ENCODE measurements around the gene CLDN5. TPM values are rescaled to one million over a fixed set of nuclear protein-coding genes. Genes with fewer than 3 reads are reported as not detected.
A peak's percentile ranks its signal among the peaks of the same experiment; 100 is the strongest.

CLDN5 gene
- total RNA-seq, 1 donor from 2014 or later = 228 TPM

- Histone ChIP-seq H3K9me3 (no peaks in the 10 kb centered on the region), H3K27me3 (no peaks in the 10 kb centered on the region), H3K4me3 (no peak overlapping the region), H3K27ac (no peak overlapping the region), H3K4me1 (no peaks in the 10 kb centered on the region), H3K36me3 (no peaks in the 10 kb centered on the region)
- peak in 1 of 2 donors; percentile 19 for DNase-seq (ENCODE audit: extremely low spot score in 2 of 2)
- TF ChIP-seq POLR2AphosphoS5 (IDR thresholded peaks at IDR 0.05; ENCODE audit: insufficient read depth in 1 of 2, low read depth in 1 of 2) (no peak), POLR2A (IDR thresholded peaks at IDR 0.05) (no peak), CTCF (IDR thresholded peaks at IDR 0.05) (no peak)
- intact Hi-C loops (cut with DNase I) = loop anchor here (10.0 kb wide), 1 partner anchor 101 kb away; no protein-coding TSS in a partner anchor
Observed at GRCh38 chr22:19503367-19503766, 20.8 kb downstream of the CLDN5 start.

- Histone ChIP-seq H3K36me3 (no peaks in the 10 kb centered on the region), H3K9me3 (no peaks in the 10 kb centered on the region), H3K4me1 (no peaks in the 10 kb centered on the region), H3K27ac (no peak overlapping the region), H3K4me3 (no peak overlapping the region), H3K27me3 (no peaks in the 10 kb centered on the region)
- intact Hi-C loops (cut with DNase I) = loop anchor here (10.0 kb wide), 1 partner anchor 103 kb away; no protein-coding TSS in a partner anchor
- no peak for DNase-seq (ENCODE audit: extremely low spot score in 2 of 2)
- TF ChIP-seq CTCF (IDR thresholded peaks at IDR 0.05) (no peak), POLR2AphosphoS5 (IDR thresholded peaks at IDR 0.05; ENCODE audit: insufficient read depth in 1 of 2, low read depth in 1 of 2) (no peak), POLR2A (IDR thresholded peaks at IDR 0.05) (no peak)
Observed at GRCh38 chr22:19501897-19502447, 22.2 kb downstream of the CLDN5 start.

GRCh38 chr22:19499880-19500242 is 24.3 kb downstream of the CLDN5 start:
- intact Hi-C loops (cut with DNase I) = loop anchor here (10.0 kb wide), 1 partner anchor 105 kb away; no protein-coding TSS in a partner anchor
- H3K4me3 ChIP-seq = no peak overlapping the region
- no peaks in the 10 kb centered on the region for H3K9me3 ChIP-seq

GRCh38 chr22:19499236-19499879 is 24.9 kb downstream of the CLDN5 start:
- TF ChIP-seq POLR2AphosphoS5 (IDR thresholded peaks at IDR 0.05; ENCODE audit: insufficient read depth in 1 of 2, low read depth in 1 of 2) (no peak), CTCF (IDR thresholded peaks at IDR 0.05) (no peak), POLR2A (IDR thresholded peaks at IDR 0.05) (no peak)
- no peaks in the 10 kb centered on the region for H3K4me1 ChIP-seq
- no peaks in the 10 kb centered on the region for H3K36me3 ChIP-seq
- no peak overlapping the region for H3K27ac ChIP-seq
- intact Hi-C loops (cut with DNase I) = no loop called here
- H3K9me3 ChIP-seq = no peaks in the 10 kb centered on the region
- H3K4me3 ChIP-seq = no peak overlapping the region
- DNase-seq (ENCODE audit: extremely low spot score in 2 of 2) = peak in 1 of 2 donors; percentile 80
- H3K27me3 ChIP-seq = no peaks in the 10 kb centered on the region

More at GRCh38 chr22:19499880-19500242, 24.3 kb downstream of the CLDN5 start:
- DNase-seq (ENCODE audit: extremely low spot score in 2 of 2) = no peak
- no peaks in the 10 kb centered on the region for H3K36me3 ChIP-seq
- no peak overlapping the region for H3K27ac ChIP-seq
- no peaks in the 10 kb centered on the region for H3K27me3 ChIP-seq
- TF ChIP-seq CTCF (IDR thresholded peaks at IDR 0.05) = no peak
- no peak for TF ChIP-seq POLR2A (IDR thresholded peaks at IDR 0.05)
- no peaks in the 10 kb centered on the region for H3K4me1 ChIP-seq

GRCh38 chr22:19498866-19499190 is 25.4 kb downstream of the CLDN5 start:
- Histone ChIP-seq H3K36me3 (no peaks in the 10 kb centered on the region), H3K9me3 (no peaks in the 10 kb centered on the region), H3K27me3 (no peaks in the 10 kb centered on the region), H3K27ac (no peak overlapping the region), H3K4me1 (no peaks in the 10 kb centered on the region), H3K4me3 (no peak overlapping the region)
- DNase-seq (ENCODE audit: extremely low spot score in 2 of 2) = peak in 1 of 2 donors; percentile 74
- TF ChIP-seq CTCF (IDR thresholded peaks at IDR 0.05) = no peak
- TF ChIP-seq POLR2AphosphoS5 (IDR thresholded peaks at IDR 0.05; ENCODE audit: insufficient read depth in 1 of 2, low read depth in 1 of 2) = no peak
- no peak for TF ChIP-seq POLR2A (IDR thresholded peaks at IDR 0.05)
- intact Hi-C loops (cut with DNase I) = no loop called here
